ENCODE data around the gene WEE1.

The WEE1 gene

GRCh38 chr11:9617940-9618339, 44.5 kb downstream of the WEE1 start (continued):
- no peak for TF ChIP-seq BCL6B (tag by site-specific recombination; IDR thresholded peaks at IDR 0.05)
- no peak for TF ChIP-seq MEIS1 (CRISPR knock-in tag; IDR thresholded peaks at IDR 0.05; ENCODE audit: borderline replicate concordance)
- no peak for TF ChIP-seq ZEB2 (tag by site-specific recombination; IDR thresholded peaks at IDR 0.05)
- no peak for TF ChIP-seq ZBTB48 (tag by site-specific recombination; IDR thresholded peaks at IDR 0.05)
- no peak for TF ChIP-seq ZNF501 (tag by site-specific recombination; IDR thresholded peaks at IDR 0.05)
- TF ChIP-seq ZNF366 (tag by site-specific recombination; conservative IDR thresholded peaks at IDR 0.05), result no peak
- peak; percentile 71; the same call in 1 of the 2 replicates for TF ChIP-seq ZNF140 (tag by site-specific recombination; IDR thresholded peaks at IDR 0.05)
- no peak for TF ChIP-seq ZNF133 (tag by site-specific recombination; IDR thresholded peaks at IDR 0.05)
- TF ChIP-seq ATF2 (tag by site-specific recombination; IDR thresholded peaks at IDR 0.05; ENCODE audit: low read depth), result peak; percentile 82
- TF ChIP-seq GLIS1 (tag by site-specific recombination; IDR thresholded peaks at IDR 0.05), result no peak
- TF ChIP-seq PRDM4 (tag by site-specific recombination; IDR thresholded peaks at IDR 0.05), result no peak
- no peak for TF ChIP-seq ELK4 (IDR thresholded peaks at IDR 0.05; ENCODE audit: borderline replicate concordance, low read depth, low read length)
- no peak for TF ChIP-seq AEBP2 (tag by site-specific recombination; IDR thresholded peaks at IDR 0.05; ENCODE audit: borderline replicate concordance)
- no peak for TF ChIP-seq ZNF561 (tag by site-specific recombination; IDR thresholded peaks at IDR 0.05; ENCODE audit: borderline replicate concordance)
- no peak for TF ChIP-seq ZNF514 (tag by site-specific recombination; IDR thresholded peaks at IDR 0.05)
- TF ChIP-seq ZNF19 (tag by site-specific recombination; IDR thresholded peaks at IDR 0.05; ENCODE audit: low read depth), result no peak

GRCh38 chr11:9619004-9619403, 45.5 kb downstream of the WEE1 start:
- Histone ChIP-seq H3K9me3 (ENCODE audit: control insufficient read depth, insufficient read depth, low read depth, low read length) (no peaks in the 10 kb centered on the region), H3K4me3 (ENCODE audit: low read depth, low read length) (no peak overlapping the region), H3K27ac (ENCODE audit: extremely low read depth, low read depth, low read length) (no peak overlapping the region), H3K36me3 (ENCODE audit: control insufficient read depth in 2 of 2, insufficient read depth in 1 of 2, low read length in 2 of 2) (no peaks in the 10 kb centered on the region), H3K4me1 (ENCODE audit: control insufficient read depth, insufficient read depth, low read length) (no peaks in the 10 kb centered on the region)
- CTCF ChIA-PET, result interaction anchor here (0.7 kb wide), 1 partner anchor 130 kb away, joined by 3 read pairs; no protein-coding TSS in a partner anchor
- POLR2A ChIA-PET, result no interaction called here
- TF ChIP-seq ZXDB (tag by site-specific recombination; IDR thresholded peaks at IDR 0.05) (no peak), ZBTB49 (tag by site-specific recombination; IDR thresholded peaks at IDR 0.05; ENCODE audit: low read depth) (no peak), ZNF138 (tag by site-specific recombination; IDR thresholded peaks at IDR 0.05; ENCODE audit: borderline replicate concordance) (no peak), ZNF132 (tag by site-specific recombination; IDR thresholded peaks at IDR 0.05; ENCODE audit: borderline replicate concordance) (no peak), ZNF174 (tag by site-specific recombination; IDR thresholded peaks at IDR 0.05) (no peak), TSHZ1 (tag by site-specific recombination; IDR thresholded peaks at IDR 0.05; ENCODE audit: borderline replicate concordance) (no peak), ZSCAN16 (tag by site-specific recombination; IDR thresholded peaks at IDR 0.05) (no peak), ZNF791 (tag by site-specific recombination; IDR thresholded peaks at IDR 0.05) (no peak)

All from HEK293 (cell line).